ENCODE data around the gene IFNL3. TPM values are rescaled to one million over a fixed set of nuclear protein-coding genes. Genes with fewer than 3 reads are reported as not detected.
A peak's percentile ranks its signal among the peaks of the same experiment; 100 is the strongest.

Gene IFNL3
- total RNA-seq, 1 experiment from 2014 or later, result not detected

- TF ChIP-seq CTCF (IDR thresholded peaks at IDR 0.05; ENCODE audit: insufficient read depth in 1 of 2, low read depth in 1 of 2, low read length in 1 of 2, severe bottlenecking in 1 of 2, unreplicated experiment in 1 of 2), result no peak
- H3K4me3 Mint-ChIP-seq (ENCODE audit: unreplicated experiment), result peak overlapping the region; percentile 61
- ChIA-PET CTCF (interaction anchor here (0.7 to 1.2 kb wide), 4 partner anchors 9 to 90 kb away, joined by 3 to 8 read pairs (median 4); no protein-coding TSS in a partner anchor), POLR2A (no interaction called here)
- H3K4me1 ChIP-seq, result peaks cover 16% of the 10 kb centered on the region
- peak overlapping the region; percentile 92 for H3K27ac Mint-ChIP-seq (ENCODE audit: unreplicated experiment)
- H3K9me3 Mint-ChIP-seq (ENCODE audit: unreplicated experiment), result no peaks in the 10 kb centered on the region
- no peaks in the 10 kb centered on the region for H3K27me3 ChIP-seq (replicated peaks; ENCODE audit: control insufficient read depth, insufficient read depth, low read length)
- H3K4me3 ChIP-seq (ENCODE audit: low read depth, low read length), result no peak overlapping the region
- no TSS peak for BruUV-seq (replicated peaks)
- H3K4me1 Mint-ChIP-seq (ENCODE audit: low read depth, unreplicated experiment), result peaks cover 20% of the 10 kb centered on the region
- intact Hi-C loops (cut with micrococcal nuclease; ENCODE audit: unreplicated experiment), result no loop called here
- no peaks in the 10 kb centered on the region for H3K36me3 ChIP-seq (ENCODE audit: control insufficient read depth, insufficient read depth, low read length)
- H3K36me3 Mint-ChIP-seq (ENCODE audit: insufficient read depth, unreplicated experiment), result no peaks in the 10 kb centered on the region
- no peak for DNase-seq
- H3K27me3 Mint-ChIP-seq (ENCODE audit: insufficient read depth, unreplicated experiment), result no peaks in the 10 kb centered on the region
- H3K9me3 ChIP-seq, result no peaks in the 10 kb centered on the region
These were observed 6.6 kb downstream of the IFNL3 start for GRCh38 chr19:39238209-39238608.

- Histone ChIP-seq H3K9me3 (no peaks in the 10 kb centered on the region), H3K27me3 (replicated peaks; ENCODE audit: control insufficient read depth, insufficient read depth, low read length) (no peaks in the 10 kb centered on the region), H3K36me3 (ENCODE audit: control insufficient read depth, insufficient read depth, low read length) (no peaks in the 10 kb centered on the region), H3K4me3 (ENCODE audit: low read depth, low read length) (no peak overlapping the region), H3K4me1 (peaks cover 16% of the 10 kb centered on the region)
- ChIA-PET POLR2A (no interaction called here), CTCF (interaction anchor here (0.6 to 1.2 kb wide), 6 partner anchors 9 to 91 kb away, joined by 3 to 8 read pairs (median 4); no protein-coding TSS in a partner anchor)
- Mint-ChIP-seq H3K27ac (ENCODE audit: unreplicated experiment) (peak overlapping the region; percentile 92), H3K27me3 (ENCODE audit: insufficient read depth, unreplicated experiment) (no peaks in the 10 kb centered on the region), H3K4me3 (ENCODE audit: unreplicated experiment) (peak overlapping the region; percentile 61), H3K36me3 (ENCODE audit: insufficient read depth, unreplicated experiment) (no peaks in the 10 kb centered on the region), H3K4me1 (ENCODE audit: low read depth, unreplicated experiment) (peaks cover 20% of the 10 kb centered on the region), H3K9me3 (ENCODE audit: unreplicated experiment) (no peaks in the 10 kb centered on the region)
- no peak for TF ChIP-seq CTCF (IDR thresholded peaks at IDR 0.05; ENCODE audit: insufficient read depth in 1 of 2, low read depth in 1 of 2, low read length in 1 of 2, severe bottlenecking in 1 of 2, unreplicated experiment in 1 of 2)
- BruUV-seq (replicated peaks), result TSS peak; percentile 64
- intact Hi-C loops (cut with micrococcal nuclease; ENCODE audit: unreplicated experiment), result no loop called here
- DNase-seq, result peak; percentile 91 to 96
These were observed 7.3 kb downstream of the IFNL3 start for GRCh38 chr19:39237200-39238184.

GRCh38 chr19:39236527-39236926 is 8.3 kb downstream of the IFNL3 start:
- Mint-ChIP-seq H3K36me3 (ENCODE audit: insufficient read depth, unreplicated experiment) (no peaks in the 10 kb centered on the region), H3K9me3 (ENCODE audit: unreplicated experiment) (no peaks in the 10 kb centered on the region), H3K27me3 (ENCODE audit: insufficient read depth, unreplicated experiment) (no peaks in the 10 kb centered on the region), H3K4me1 (ENCODE audit: low read depth, unreplicated experiment) (peaks cover 20% of the 10 kb centered on the region), H3K4me3 (ENCODE audit: unreplicated experiment) (no peak overlapping the region), H3K27ac (ENCODE audit: unreplicated experiment) (peak overlapping the region; percentile 73)
- Histone ChIP-seq H3K27me3 (replicated peaks; ENCODE audit: control insufficient read depth, insufficient read depth, low read length) (no peaks in the 10 kb centered on the region), H3K4me3 (ENCODE audit: low read depth, low read length) (no peak overlapping the region), H3K9me3 (no peaks in the 10 kb centered on the region), H3K4me1 (peaks cover 16% of the 10 kb centered on the region), H3K36me3 (ENCODE audit: control insufficient read depth, insufficient read depth, low read length) (no peaks in the 10 kb centered on the region)
- intact Hi-C loops (cut with micrococcal nuclease; ENCODE audit: unreplicated experiment), result no loop called here
- POLR2A ChIA-PET, result no interaction called here
- DNase-seq, result no peak
- TF ChIP-seq CTCF (IDR thresholded peaks at IDR 0.05; ENCODE audit: insufficient read depth in 1 of 2, low read depth in 1 of 2, low read length in 1 of 2, severe bottlenecking in 1 of 2, unreplicated experiment in 1 of 2), result no peak
- CTCF ChIA-PET, result interaction anchor here (0.9 kb wide), 1 partner anchor 92 kb away, joined by 3 read pairs; no protein-coding TSS in a partner anchor
- BruUV-seq (replicated peaks), result no TSS peak
